ENCODE results near the gene CCDC87.
"Not testable (repeated sequence)": the region's sequence is repeated elsewhere in the genome, so short reads cannot be mapped to it uniquely, and the experiment has no call there.

DNA sequence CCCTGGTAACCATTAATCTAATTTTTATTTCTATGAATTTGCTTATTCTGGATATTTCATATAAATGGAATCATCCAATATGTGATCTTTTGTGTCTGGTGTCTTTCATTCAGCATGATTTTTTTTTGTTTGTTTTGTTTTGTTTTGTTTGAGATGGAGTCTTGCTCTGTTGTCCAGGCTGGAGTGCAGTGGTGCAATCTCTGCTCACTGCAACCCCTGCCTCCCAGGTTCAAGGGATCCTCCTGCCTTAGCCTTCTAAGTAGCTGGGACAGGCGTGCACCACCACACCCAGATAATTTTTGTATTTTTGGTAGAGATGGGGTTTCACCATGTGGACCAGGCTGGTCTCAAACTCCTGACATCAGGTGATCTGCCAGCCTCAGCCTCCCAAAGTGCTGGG, 7.4 kb downstream of the CCDC87 start:
- TF ChIP-seq, protein P1, sequence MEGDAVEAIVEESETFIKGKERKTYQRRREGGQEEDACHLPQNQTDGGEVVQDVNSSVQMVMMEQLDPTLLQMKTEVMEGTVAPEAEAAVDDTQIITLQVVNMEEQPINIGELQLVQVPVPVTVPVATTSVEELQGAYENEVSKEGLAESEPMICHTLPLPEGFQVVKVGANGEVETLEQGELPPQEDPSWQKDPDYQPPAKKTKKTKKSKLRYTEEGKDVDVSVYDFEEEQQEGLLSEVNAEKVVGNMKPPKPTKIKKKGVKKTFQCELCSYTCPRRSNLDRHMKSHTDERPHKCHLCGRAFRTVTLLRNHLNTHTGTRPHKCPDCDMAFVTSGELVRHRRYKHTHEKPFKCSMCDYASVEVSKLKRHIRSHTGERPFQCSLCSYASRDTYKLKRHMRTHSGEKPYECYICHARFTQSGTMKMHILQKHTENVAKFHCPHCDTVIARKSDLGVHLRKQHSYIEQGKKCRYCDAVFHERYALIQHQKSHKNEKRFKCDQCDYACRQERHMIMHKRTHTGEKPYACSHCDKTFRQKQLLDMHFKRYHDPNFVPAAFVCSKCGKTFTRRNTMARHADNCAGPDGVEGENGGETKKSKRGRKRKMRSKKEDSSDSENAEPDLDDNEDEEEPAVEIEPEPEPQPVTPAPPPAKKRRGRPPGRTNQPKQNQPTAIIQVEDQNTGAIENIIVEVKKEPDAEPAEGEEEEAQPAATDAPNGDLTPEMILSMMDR (IDR thresholded peaks at IDR 0.05) = not testable (repeated sequence)
- not testable (repeated sequence) for TF ChIP-seq POLR2A, POLR2AphosphoS5 (IDR thresholded peaks at IDR 0.05)

Data from stomach (tissue), 4 donors.